H9 (cell line): Measurements from ENCODE around the gene CARMIL3. TPM values are rescaled to one million over a fixed set of nuclear protein-coding genes. Genes with fewer than 3 reads are reported as not detected.

ENCODE experiments used
- DNase-seq: peaks from one replicate; pipeline ENCODE4 v3.0.0-alpha.2; 2017
- H2AFZ ChIP-seq: one replicate; pipeline ENCODE4 v1.6.1; 2013; ENCODE audit warnings: mild to moderate bottlenecking, low read length, control low read depth, moderate library complexity
- H2AK5ac ChIP-seq: 2 replicates; pipeline ENCODE4 v1.6.1; 2013; ENCODE audit warnings: low read length, control low read depth, mixed read lengths; ENCODE audit not compliant: insufficient read length
- H2BK120ac ChIP-seq: one replicate; pipeline ENCODE4 v1.6.1; 2013; ENCODE audit warnings: low read depth, mild to moderate bottlenecking, low read length, control low read depth, inconsistent platforms; ENCODE audit not compliant: poor library complexity, severe bottlenecking
- H2BK12ac ChIP-seq: 2 replicates; pipeline ENCODE4 v1.6.1; 2013; ENCODE audit warnings: low read length, control low read depth, mixed read lengths, low read depth; ENCODE audit not compliant: insufficient read length
- H2BK15ac ChIP-seq: 2 replicates; pipeline ENCODE4 v1.6.1; 2013; ENCODE audit warnings: low read depth, low read length, control low read depth
- H2BK20ac ChIP-seq: one replicate; pipeline ENCODE4 v1.6.1; 2013; ENCODE audit warnings: low read depth, mild to moderate bottlenecking, low read length, control low read depth, inconsistent platforms; ENCODE audit not compliant: poor library complexity, severe bottlenecking
- H2BK5ac ChIP-seq: 2 replicates; pipeline ENCODE4 v1.6.1; 2013; ENCODE audit warnings: low read length, control low read depth, mixed read lengths; ENCODE audit not compliant: insufficient read length
- H3K14ac ChIP-seq: 2 replicates; pipeline ENCODE4 v1.6.1; 2013; ENCODE audit warnings: low read length, control low read depth; ENCODE audit not compliant: insufficient read depth
- H3K18ac ChIP-seq: 2 replicates; pipeline ENCODE4 v1.6.1; 2013; ENCODE audit warnings: low read depth, mild to moderate bottlenecking, mixed read lengths, low read length, control low read depth; ENCODE audit not compliant: insufficient read length
- H3K23ac ChIP-seq: 2 replicates; pipeline ENCODE4 v1.6.1; 2013; ENCODE audit warnings: low read length, control low read depth, mixed read lengths, low read depth; ENCODE audit not compliant: insufficient read length
- H3K23me2 ChIP-seq: 2 replicates; pipeline ENCODE4 v1.6.1; 2013; ENCODE audit warnings: low read depth, mild to moderate bottlenecking, mixed read lengths, low read length, control low read depth; ENCODE audit not compliant: insufficient read length, poor library complexity, severe bottlenecking
- H3K27ac ChIP-seq: 2 replicates; pipeline ENCODE4 v1.5.1; 2013; ENCODE audit warnings: low read length, control low read depth, mixed read lengths, low read depth; ENCODE audit not compliant: insufficient read length
- H3K27me3 ChIP-seq: 2 replicates; pipeline ENCODE4 v1.6.1; 2013; ENCODE audit warnings: low read length, control low read depth, inconsistent platforms; ENCODE audit not compliant: insufficient read depth
- H3K4ac ChIP-seq: 2 replicates; pipeline ENCODE4 v1.6.1; 2013; ENCODE audit warnings: low read depth, mild to moderate bottlenecking, control low read depth, inconsistent platforms, low read length, moderate library complexity
- H3K4me1 ChIP-seq: 2 replicates; pipeline ENCODE4 v1.6.1; 2013; ENCODE audit warnings: low read length, control low read depth, inconsistent platforms; ENCODE audit not compliant: insufficient read depth
- H3K4me2 ChIP-seq: 2 replicates; pipeline ENCODE4 v1.6.1; 2013; ENCODE audit warnings: low read length, control low read depth, mixed read lengths; ENCODE audit not compliant: insufficient read length, insufficient read depth
- H3K56ac ChIP-seq: 2 replicates; pipeline ENCODE4 v1.6.1; 2013; ENCODE audit warnings: low read depth, mild to moderate bottlenecking, mixed read lengths, low read length, control low read depth; ENCODE audit not compliant: insufficient read length
- H3K79me1 ChIP-seq: 2 replicates; pipeline ENCODE4 v1.6.1; 2013; ENCODE audit warnings: low read depth, mild to moderate bottlenecking, moderate library complexity, low read length, control low read depth, inconsistent platforms; ENCODE audit not compliant: insufficient read depth, poor library complexity, severe bottlenecking
- H3K79me2 ChIP-seq: 2 replicates; pipeline ENCODE4 v1.6.1; 2013; ENCODE audit warnings: low read length, control low read depth, inconsistent platforms; ENCODE audit not compliant: insufficient read depth
- H3K9ac ChIP-seq: 2 replicates; pipeline ENCODE4 v1.6.1; 2013; ENCODE audit warnings: low read length, control low read depth, mixed read lengths; ENCODE audit not compliant: insufficient read length; ENCODE audit errors: extremely low read depth
- H3K9me3 ChIP-seq: one replicate; pipeline ENCODE4 v1.6.1; 2013; ENCODE audit warnings: low read depth, low read length, inconsistent platforms; ENCODE audit not compliant: control insufficient read depth
- H3T11ph ChIP-seq: one replicate; pipeline ENCODE4 v1.6.1; 2013; ENCODE audit warnings: mild to moderate bottlenecking, low read length, control low read depth, inconsistent platforms
- H4K20me1 ChIP-seq: one replicate; pipeline ENCODE4 v1.6.1; 2013; ENCODE audit not compliant: control insufficient read depth, insufficient read length, insufficient read depth
- H4K5ac ChIP-seq: 2 replicates; pipeline ENCODE4 v1.6.1; 2013; ENCODE audit warnings: low read depth, mild to moderate bottlenecking, mixed read lengths, low read length, control low read depth; ENCODE audit not compliant: insufficient read length
- H4K8ac ChIP-seq: replicated peaks from 2 replicates; pipeline ENCODE4 v1.6.1; 2013; ENCODE audit warnings: low read length, control low read depth, mixed read lengths, low read depth; ENCODE audit not compliant: insufficient read length
- H4K91ac ChIP-seq: 2 replicates; pipeline ENCODE4 v1.6.1; 2013; ENCODE audit warnings: low read depth, mild to moderate bottlenecking, moderate library complexity, mixed read lengths, low read length, control low read depth; ENCODE audit not compliant: insufficient read length
- H3K27ac Mint-ChIP-seq, 3 experiments: 2 replicates in 2 of 3; 3 replicates in 1 of 3; pipeline ENCODE4 v1.8.0; 2020 to 2021; ENCODE audit warnings: mixed read lengths in 3 of 3, mild to moderate bottlenecking in 1 of 3, moderate library complexity in 1 of 3
- H3K27me3 Mint-ChIP-seq: 2 replicates; pipeline ENCODE4 v1.8.0; 2021; ENCODE audit warnings: low read depth, mild to moderate bottlenecking, moderate library complexity, mixed read lengths
- H3K36me3 Mint-ChIP-seq, 3 experiments: 2 replicates in 2 of 3; 3 replicates in 1 of 3; pipeline ENCODE4 v1.8.0; 2020 to 2021; ENCODE audit warnings: low read depth in 3 of 3, mixed read lengths in 3 of 3; ENCODE audit not compliant: insufficient read depth in 1 of 3
- H3K4me1 Mint-ChIP-seq, 2 experiments: 2 replicates each; pipeline ENCODE4 v1.8.0; 2020; ENCODE audit warnings: mixed read lengths in 2 of 2
- H3K4me3 Mint-ChIP-seq, 2 experiments: 2 replicates in 1 of 2; 3 replicates in 1 of 2; pipeline ENCODE4 v1.8.0; 2020 to 2021; ENCODE audit warnings: mild to moderate bottlenecking in 2 of 2, mixed read lengths in 2 of 2, moderate library complexity in 1 of 2
- H3K9me3 Mint-ChIP-seq, 2 experiments: 2 replicates in 1 of 2; 3 replicates in 1 of 2; pipeline ENCODE4 v1.8.0; 2020; ENCODE audit warnings: mild to moderate bottlenecking in 2 of 2, mixed read lengths in 2 of 2, moderate library complexity in 1 of 2
- CTCF ChIP-seq: fragments of 200-600 bp; sonication (generic); conservative IDR thresholded peaks from 3 replicates; pipeline ENCODE4 v1.8.0; 2021; ENCODE audit warnings: antibody characterized with exemption, mild to moderate bottlenecking
- WGBS: extraction: QIAGEN DNeasy Blood & Tissue Kit; methylation state at CpG from one replicate; pipeline ENCODE4 v1.1.7; 2013; ENCODE audit warnings: missing lambda C conversion rate, low lambda C conversion rate, mixed read lengths; ENCODE audit not compliant: insufficient read length; ENCODE audit errors: extremely low coverage; 5-methylcytosine and 5-hydroxymethylcytosine counted together
- total RNA-seq: library from RNA; stranded (reverse); gene quantifications from 2 replicates; pipeline ENCODE4 v1.2.1, GENCODE V29; 2021

Gene CARMIL3
- total RNA-seq, 1 experiment from 2014 or later, result 5.8 TPM

GRCh38 chr14:24077086-24077485 is 25.3 kb downstream of the CARMIL3 start:
- Histone ChIP-seq H3K9me3 (no peaks in the 10 kb centered on the region), H3K18ac (no peak overlapping the region), H2BK120ac (no peak overlapping the region), H4K91ac (no peak overlapping the region), H3K23me2 (peaks cover 4% of the 10 kb centered on the region), H2AK5ac (no peak overlapping the region), H3K56ac (no peak overlapping the region), H3K4ac (no peak overlapping the region), H3K4me2 (no peak overlapping the region), H2BK20ac (no peak overlapping the region), H3T11ph (no peak overlapping the region), H3K27me3 (no peaks in the 10 kb centered on the region; the same call in 1 of the 2 replicates), H4K8ac (no peak overlapping the region), H4K20me1 (no peaks in the 10 kb centered on the region), H3K27ac (no peak overlapping the region), H2BK12ac (no peak overlapping the region), H2BK15ac (no peak overlapping the region), H4K5ac (no peak overlapping the region), H3K14ac (no peak overlapping the region), H3K79me1 (no peaks in the 10 kb centered on the region), H3K23ac (no peak overlapping the region), H3K9ac (no peak overlapping the region), H3K79me2 (no peaks in the 10 kb centered on the region), H3K4me1 (peaks cover 5% of the 10 kb centered on the region; the same call in 1 of the 2 replicates), H2AFZ (no peak overlapping the region), H2BK5ac (no peak overlapping the region)
- Mint-ChIP-seq H3K4me1 (peaks cover 35 to 44% of the 10 kb centered on the region in 2 experiments), H3K4me3 (no peak overlapping the region), H3K36me3 (no peaks in the 10 kb centered on the region; a peak in 1 of 7 replicates), H3K27me3 (peaks cover 12% of the 10 kb centered on the region), H3K27ac (no peak overlapping the region), H3K9me3 (no peaks in the 10 kb centered on the region)
- TF ChIP-seq CTCF, result no peak
- WGBS, result no CpG with 5 or more reads among the region's 23 CpGs
- no peak for DNase-seq
